PFSK-1 (cell line): ENCODE results near the gene LYPD6B.

Experiments used
- POLR2AphosphoS5 ChIP-seq: IDR thresholded peaks from 2 replicates; pipeline ENCODE4 v1.6.1; 2012; ENCODE audit warnings: low read depth, mild to moderate bottlenecking, control low read depth, low read length, moderate library complexity
- TAF1 ChIP-seq: IDR thresholded peaks from 2 replicates; pipeline ENCODE4 v1.6.1; 2012; ENCODE audit warnings: low read length, control low read depth, borderline replicate concordance; ENCODE audit not compliant: insufficient read depth

- TF ChIP-seq POLR2AphosphoS5 (no peak), TAF1 (no peak)
Observed at GRCh38 chr2:149059822-149060221, 21.3 kb downstream of the LYPD6B start.
